Fibroblast of the conjunctiva (primary cell): ENCODE data around the gene PIEZO2.

Source experiments
- DNase-seq: peaks from one replicate; pipeline ENCODE4 v3.0.0-alpha.2; 2010; ENCODE audit warnings: low read depth

PIEZO2 gene

DNA sequence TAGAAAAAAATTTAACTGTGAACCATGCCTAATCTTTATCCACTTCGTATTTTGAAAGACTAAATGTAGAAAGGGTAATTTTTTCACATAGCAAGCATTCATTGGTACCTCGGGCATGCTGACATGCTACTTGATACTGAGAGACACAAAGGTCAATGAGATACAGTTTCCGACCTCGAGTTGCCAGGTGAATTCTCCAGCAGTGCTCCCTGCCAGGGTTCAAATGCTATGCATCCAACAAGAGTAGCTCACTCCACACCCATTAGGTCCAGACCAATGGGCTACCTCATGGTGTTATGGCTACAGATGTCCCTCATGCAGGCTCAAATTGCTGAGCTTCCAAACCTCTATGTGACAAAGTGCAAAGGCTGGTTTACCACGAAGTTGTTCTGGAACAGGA lies 305.8 kb downstream of the PIEZO2 start:
- DNase-seq = no peak

DNA sequence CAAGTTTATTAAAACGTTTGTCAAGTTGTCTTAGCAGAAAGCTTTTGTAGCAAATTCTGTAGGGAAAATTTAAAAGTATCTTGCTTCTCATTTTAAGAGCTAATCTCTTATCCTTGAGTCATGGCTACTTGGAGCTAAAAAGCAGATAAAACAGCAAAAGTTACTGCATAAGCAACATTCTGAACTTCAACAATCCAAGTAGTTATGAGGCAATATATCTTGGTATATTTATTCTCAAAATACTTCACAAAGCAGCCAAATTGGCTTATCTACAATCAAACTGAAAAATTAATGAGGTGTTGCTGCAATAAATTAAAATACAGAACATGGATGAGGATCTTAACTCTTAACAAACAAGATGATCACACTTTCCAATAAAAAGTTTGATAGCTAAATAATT lies 306.5 kb downstream of the PIEZO2 start:
- DNase-seq = no peak

DNA sequence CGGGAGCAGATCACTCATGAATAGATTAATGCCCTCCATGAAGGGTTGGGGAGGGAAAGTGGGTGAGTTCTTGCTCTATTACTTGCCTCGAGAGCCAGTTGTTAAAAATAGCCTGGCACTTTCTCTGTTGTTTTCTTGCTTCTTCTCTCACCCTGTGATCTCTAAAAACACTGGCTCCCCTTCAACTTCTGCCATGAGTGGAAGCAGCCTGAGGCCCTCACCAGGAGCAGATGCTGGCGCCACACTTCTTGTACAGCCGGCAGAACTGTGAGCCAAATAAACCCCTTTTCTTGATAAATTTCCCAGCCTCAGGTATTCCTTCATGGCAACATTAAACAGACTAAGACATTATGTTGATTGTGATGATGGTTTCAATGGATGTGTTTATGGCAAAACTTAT lies 307.0 kb downstream of the PIEZO2 start:
- DNase-seq = no peak

DNA sequence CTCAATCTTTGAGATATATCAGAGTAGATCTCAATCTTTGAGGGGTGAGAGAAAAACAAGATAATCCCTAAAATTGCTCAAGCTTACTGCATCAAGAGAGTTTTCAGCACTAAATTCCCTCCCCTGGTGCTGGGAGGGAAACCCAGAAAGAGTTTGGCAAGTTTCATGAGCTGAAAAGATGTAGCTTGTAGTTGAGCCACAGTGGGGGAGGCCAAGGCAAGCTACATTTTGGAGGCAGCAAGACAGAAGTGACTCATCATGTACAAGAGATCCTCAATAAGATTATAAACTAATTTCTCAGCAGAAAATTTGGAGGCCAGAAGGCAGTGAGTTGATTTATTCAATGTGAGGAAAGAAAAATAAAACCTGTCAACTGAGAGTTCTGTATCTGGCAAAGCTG lies 308.2 kb downstream of the PIEZO2 start:
- DNase-seq = peak; percentile 8

DNA sequence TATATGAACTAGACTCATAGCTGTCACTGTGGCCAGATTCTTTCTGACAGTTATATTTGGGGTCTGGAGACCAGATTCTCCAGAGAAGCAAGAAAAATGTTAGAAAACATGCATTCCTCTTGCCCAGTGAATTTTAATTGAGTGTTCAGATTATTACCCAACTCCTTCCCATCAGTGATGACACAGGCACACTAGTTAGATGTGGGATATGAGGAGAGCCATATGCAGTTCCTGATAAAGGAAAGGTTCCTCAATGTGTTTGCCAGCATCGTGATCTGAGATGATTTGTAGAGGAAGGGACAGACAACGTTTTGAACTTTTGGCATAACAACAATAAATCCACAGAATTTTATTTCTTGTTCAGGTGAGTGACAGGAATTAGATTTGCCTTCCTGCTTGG lies 308.6 kb downstream of the PIEZO2 start:
- DNase-seq = no peak

DNA sequence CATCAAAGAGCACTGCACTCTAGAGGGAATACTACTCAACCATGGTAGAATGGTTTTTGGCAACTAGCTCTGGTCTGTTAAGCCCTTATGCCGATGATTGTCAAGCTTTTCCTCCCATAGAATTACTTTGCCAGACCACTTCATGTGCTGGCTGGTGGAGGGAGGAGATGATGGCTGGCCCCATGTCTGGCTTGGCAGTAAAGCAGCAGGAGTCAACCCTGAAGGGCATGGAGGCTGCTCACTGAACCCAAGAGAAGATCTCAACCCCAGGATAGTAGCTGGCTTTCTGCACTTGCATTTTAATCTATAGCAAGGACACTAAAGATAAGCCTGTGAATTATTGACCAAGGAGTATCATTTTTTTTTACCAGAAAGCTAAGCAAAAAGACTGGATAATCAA lies 309.9 kb downstream of the PIEZO2 start:
- DNase-seq = no peak

DNA sequence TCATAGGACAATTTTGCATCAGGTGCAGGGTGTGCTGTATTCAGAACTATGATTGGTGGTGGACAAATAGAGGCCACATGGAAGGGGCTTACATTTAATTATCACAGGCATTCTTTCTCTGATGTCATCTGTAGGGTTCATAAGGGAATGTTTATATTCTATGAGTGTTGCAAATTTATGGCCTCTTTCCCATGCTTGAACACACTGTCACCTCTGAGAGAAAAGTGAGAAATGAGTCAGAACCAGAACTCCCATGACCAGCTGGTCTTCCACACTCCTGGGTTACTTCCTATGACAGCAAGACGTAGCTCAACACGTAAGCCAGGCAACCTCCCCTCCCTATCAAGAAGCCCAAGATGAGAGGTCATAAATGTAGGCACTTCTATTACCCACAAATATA lies 310.8 kb downstream of the PIEZO2 start:
- no peak for DNase-seq

DNA sequence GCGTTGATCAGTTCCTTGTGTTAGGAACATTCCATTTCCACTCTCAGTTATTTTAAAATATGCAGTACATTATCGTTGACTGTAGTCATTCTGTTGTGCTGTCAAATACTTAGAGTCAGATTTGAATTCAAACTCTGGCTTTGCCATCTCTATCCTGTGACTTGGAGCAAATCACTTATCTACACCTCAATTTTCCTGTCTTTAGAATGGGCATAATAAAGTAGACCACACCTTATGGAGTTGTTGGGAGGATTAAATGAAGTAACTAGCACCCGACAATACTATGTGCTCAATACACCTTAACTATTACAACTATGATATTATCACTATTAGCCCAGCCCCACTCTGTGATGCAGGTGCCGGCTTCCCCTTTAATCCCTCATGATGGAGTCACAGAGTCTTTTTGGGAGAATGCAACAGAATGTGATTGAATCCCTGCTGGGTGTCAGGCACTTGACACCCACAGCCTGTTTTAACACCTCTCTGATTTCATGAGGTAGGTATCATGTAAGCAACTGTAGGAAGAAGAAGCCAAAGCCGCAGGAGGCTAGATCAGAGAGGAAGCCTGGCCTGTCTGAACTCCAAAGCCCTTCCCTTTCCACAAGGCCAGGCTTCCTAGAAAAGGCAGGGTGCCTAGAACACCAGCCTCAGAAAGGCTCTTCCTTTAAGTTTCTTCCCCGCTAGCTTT lies 315.1 kb downstream of the PIEZO2 start:
- DNase-seq = no peak

DNA sequence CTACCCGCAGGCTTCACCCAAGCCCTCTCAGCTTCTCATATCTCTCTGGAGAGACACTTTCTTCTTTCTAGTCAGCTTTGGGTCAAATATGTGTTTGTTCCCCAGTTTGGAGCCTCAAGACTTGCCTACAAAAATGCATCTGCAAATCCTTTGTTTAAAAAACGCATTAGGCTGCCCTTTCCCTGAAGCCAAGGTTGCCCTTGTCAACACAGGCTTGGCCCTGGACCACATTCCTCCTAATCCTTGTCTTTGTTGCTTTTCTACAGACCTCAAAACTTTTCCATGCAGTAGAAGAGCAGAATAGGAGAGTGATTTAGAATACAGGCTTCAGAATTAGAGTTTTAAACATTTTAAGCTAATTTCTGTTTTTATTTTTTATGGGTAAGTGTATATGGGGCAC lies 315.7 kb downstream of the PIEZO2 start:
- DNase-seq = no peak

DNA sequence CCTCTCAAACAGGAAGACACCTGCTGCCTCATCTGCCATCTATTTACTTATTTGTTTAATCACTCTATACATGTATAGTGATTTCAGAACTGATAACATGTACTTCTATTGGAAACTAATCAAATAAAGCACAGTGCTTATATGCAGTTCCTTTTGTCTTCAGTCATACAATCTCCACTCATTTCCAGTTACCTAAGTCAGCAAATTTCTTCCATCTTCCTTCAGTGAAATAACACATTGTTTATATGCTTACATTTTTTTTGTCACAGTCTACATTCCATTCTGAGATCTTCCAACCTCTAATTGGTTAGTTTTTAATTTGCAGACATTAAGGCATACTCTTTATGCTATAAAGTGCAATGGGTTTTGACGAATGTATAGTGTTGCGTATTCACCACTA lies 323.0 kb downstream of the PIEZO2 start:
- no peak for DNase-seq

DNA sequence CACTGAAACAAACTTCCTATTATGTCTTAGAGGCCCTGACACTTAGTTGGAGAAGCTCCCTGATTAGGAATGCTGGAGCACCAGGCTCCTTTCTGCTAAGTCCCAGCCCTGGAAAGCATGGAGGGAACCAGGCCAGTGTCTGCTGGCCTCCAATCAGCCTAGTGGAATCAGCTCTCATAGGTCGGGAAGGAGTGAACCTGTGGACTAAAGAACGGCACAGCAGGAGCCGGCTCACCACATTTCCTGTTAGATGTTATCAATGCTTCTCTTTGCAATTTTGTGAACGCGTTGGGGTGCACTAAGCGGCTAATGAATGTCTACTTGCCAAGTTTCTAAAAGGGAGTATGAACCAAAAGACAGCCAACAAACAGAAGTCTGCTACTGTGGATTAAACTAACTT lies 326.9 kb downstream of the PIEZO2 start:
- no peak for DNase-seq

DNA sequence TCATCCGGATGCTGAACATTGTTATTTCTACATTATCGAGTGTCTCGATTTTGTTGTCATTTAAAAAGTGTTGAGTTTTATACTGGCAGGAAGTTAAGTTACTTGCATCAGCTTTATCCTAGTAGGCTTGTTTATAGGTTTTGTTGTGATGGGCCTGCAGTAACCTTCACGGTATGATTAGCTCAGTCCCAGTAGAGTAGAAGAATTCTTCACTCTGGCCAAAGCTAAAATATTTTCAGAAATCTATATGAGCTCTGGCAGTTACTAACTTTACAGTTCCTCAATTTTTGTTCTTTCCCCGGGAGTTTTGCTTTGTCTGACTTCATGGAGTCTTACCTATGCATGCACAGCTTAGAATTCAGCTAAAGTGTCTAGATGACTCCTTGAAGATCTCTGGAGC lies 328.7 kb downstream of the PIEZO2 start:
- no peak for DNase-seq

DNA sequence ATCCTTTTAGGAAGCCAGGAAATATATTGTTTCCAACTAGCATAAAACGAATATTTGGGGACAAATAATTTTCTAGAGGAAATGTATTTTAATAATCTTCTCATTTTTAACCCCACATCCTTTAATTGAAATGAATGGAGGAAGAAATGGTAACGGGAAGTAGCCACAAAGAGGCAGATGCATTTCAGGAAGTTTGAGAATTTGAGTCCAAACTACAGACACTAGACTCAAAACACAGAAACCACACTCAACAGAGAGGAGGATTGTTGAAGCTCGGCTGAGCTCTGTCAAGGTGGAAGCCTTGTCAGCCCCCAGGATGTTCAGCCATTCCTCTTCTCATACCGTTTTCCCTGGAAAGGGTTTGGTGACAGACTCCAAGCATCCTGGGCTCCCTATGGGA lies 335.0 kb downstream of the PIEZO2 start:
- no peak for DNase-seq

DNA sequence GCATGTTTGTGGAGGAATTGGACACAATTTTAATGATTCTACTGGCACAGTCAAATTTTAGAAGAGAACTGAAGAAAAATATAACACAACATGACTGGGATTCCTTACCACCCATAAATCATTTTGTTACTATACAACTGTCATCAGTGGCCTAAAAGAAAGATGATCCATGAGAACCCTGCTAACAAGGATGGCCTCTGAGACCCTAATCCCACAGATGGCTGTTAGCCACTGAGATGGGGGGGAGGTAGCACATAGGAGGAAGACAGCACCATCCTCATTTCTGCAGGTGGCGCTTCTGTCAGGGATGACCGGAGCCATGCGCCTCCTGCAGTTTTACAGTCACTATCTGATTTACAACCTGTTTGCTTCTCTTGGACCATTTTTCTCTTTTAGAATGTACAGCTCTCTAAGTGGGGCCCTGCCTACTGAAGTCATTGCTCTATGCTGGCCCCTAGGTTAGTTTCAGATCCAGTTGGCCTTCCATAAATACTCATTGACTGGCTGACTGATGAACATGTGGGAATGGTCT lies 343.7 kb downstream of the PIEZO2 start:
- DNase-seq = no peak

DNA sequence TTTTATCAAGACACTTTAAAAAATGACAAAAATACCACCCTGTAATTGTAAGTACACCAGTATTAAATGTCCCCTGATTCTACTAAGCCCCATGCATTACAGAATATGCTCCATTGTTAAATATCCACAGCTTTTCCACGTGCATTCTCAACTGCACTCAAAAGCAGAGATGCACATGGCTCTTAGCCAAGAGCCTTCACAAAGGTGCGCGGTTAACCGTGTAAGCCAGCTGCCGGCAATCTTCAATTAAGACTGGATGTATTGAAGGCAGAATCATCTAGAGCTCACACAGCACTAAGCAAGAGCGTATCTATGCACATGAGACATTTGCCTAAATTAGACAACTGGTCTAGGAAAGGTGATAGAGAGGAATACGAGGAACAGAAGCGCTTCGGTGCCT lies 345.2 kb downstream of the PIEZO2 start:
- DNase-seq = no peak

DNA sequence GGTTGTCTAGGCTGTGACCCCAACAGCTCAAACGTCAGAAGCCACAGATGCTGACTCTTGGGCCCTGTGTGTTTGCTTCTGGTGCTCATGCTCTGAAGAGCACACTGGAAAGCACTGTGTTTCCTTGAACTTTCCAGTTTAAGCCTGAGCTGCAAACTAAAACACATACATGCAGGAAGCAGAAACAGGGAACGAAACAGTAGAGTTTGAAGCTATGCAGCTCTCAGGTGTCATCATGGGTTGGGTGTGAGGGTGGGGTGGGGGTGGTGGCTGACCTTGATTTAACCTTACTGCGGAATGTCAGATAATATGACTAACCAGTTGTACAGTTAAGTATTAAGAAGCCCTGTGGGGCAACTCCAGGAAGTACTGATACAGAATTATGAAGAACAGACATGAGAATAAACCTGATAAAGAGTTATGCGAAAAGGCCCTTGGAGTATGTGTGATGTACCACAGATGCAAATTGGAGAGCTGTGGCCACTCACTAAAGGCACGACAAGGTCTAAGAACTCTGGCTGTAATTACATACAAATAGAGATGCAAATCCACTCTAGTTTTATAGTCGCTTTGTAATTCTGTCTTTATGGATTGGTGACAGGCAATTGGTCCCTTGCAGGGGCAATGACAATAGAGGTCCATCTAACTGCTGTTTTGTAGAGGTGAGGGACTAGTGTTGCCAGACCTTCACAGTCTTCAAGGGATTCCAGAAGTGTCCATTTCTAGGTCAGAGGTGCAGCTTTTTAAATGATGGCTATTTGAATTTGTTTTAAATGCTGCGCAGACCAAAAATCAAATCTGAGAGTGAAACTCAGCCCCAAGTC lies 350.4 kb downstream of the PIEZO2 start:
- DNase-seq = no peak

DNA sequence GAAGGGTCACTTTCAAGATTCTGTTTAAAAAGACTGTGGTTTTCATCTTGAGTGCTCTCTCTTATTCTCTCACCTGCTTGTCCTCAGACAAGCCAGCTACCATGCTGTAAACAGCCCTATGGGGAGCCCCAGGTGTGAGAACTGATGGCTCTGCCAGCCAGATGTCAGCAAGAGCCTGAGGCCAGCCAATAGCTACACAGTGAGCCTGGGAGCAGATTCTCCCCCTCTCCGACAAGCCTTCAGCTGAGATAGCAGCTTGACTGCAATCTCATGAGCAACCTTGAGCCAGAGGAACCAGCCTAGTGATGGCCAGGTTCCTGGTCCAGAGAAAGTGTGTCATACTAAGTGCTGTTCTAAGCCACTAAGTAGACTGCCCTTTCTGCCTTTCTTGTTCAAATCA lies 351.5 kb downstream of the PIEZO2 start:
- no peak for DNase-seq

DNA sequence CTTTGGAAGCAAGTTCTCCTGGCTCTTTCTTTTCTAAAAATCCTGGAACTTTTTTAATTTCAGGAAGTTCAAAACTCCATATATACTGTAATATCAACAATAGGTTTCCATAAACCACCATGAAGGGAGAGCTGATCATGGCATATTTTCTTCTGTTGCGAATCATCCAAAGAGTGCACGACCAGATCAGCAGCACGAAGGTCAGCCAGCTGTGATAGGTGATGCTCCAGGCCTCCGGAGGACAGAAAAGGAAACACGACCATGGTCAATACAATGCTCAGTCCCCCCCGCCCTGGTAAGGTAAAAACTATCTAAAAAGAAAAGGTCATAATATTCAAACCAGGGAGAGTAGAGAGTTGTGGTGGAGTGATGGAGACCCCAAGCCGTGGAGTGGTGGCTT lies 354.6 kb downstream of the PIEZO2 start:
- no peak for DNase-seq

DNA sequence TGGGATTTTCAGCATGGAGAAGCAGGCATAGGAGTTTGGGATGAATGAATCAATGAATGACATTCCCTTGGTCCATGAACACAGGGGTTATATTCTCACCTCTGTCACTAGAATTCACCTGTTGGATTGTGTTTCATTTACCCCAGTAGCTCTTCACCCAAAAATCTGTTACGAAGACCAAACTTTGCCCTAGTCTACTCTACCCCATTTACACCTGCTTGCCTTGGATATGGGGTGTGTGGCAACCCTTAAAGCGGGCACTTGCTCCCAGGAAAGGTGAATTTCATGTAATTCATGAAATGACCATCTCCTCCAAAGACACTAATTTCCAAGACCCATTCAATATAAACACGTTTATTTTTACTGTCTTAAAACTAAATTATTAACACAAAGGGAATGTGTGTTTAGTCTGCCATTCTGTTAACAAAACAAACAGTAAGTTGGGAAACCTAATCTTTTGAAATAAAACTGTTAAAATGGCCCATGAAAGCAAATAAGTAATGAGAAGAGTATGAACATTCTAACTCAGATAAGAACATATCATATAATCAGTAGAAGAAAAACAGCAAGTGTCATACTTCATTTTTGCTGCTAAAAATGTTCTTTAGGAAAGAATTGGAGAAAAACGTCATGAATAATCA lies 355.5 kb downstream of the PIEZO2 start:
- DNase-seq = no peak

DNA sequence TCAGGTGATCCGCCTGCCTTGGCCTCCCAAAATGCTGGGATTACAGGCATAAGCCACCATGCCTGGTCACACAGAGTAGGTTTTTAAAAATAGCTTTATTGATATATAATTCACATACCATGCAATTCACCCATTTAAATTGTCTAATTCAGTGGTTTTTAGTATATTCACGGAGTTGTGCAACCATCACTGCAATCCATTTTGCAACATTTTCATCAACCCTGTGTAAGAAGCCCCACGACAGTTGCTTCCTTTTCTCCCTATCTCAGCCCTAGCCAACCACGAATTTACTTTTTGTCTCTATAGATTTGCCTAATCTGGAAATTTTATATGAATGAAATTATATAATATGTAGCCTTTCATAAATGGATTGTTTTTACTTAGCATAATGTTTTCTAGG lies 357.2 kb downstream of the PIEZO2 start:
- no peak for DNase-seq

DNA sequence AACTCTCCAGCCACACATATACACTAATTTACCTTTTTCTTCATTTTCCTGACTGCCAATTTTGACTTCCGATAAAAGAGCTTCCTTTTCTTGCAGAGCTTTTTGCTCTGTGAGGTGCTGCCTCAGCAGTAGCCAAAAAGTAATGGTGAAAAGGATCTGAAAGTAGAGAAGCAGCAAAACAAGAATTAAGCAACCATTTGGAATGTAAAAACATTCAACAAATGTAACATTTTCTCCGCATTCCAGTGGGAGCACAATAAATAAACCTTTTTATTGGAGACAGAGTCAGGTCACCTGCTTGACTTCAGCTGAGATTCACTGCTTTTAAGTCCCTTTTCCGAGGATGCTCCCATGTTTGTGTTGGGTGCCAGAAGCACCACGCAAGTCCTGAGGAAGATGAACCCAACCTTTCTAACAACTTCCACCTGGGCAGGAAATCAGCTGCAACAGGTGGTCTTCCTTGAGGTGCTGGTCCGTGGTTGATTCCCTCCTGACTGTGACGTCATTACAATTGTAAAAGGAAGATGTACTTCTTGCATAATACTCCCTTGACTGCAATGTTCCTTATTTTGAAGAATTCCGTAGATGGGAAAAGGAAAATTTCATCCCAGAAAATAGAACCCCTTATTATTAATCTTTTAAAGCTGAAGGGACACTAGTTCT lies 358.1 kb downstream of the PIEZO2 start:
- no peak for DNase-seq

DNA sequence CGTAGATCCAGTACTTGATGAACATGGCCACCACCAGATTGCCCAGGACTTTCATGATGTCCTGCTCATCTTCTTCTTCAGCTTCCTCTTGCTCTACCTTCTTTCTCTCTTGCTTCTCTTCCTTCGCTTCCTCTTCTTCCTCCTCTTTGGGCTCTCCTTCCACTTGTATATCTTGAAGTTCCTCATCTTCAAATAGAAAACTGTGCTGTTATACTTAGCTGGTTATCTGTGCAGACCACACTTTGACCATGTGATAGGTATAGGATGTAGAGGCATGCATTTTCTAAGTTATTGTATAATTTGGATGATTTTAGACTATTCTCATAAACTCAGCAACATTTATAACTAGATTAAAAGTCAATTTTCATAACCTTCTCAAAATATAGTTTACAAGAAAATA lies 360.2 kb downstream of the PIEZO2 start:
- DNase-seq = no peak
